Endometrial microvascular endothelial cells (primary cell): ENCODE measurements around the gene PMVK. TPM values are rescaled to one million over a fixed set of nuclear protein-coding genes. Genes with fewer than 3 reads are reported as not detected.
"Not testable (repeated sequence)": the region's sequence is repeated elsewhere in the genome, so short reads cannot be mapped to it uniquely, and the experiment has no call there.

ENCODE experiments used
- in situ Hi-C: cut with HindIII; loops from 2 replicates; pipeline ENCODE4 v1.10.0; 2017; ENCODE audit warnings: low sequenced_read_pairs, low pct_unique_long_range_greater_than_20kb; ENCODE audit errors: inconsistent ontology term
- total RNA-seq: library from RNA; depleted of rRNA; stranded (reverse); fragments of >200 nt; gene quantifications from one replicate; pipeline ENCODE4 v1.2.3, GENCODE V29; 2015; ENCODE audit errors: inconsistent ontology term

The PMVK gene
- 16.1 TPM for total RNA-seq

GRCh38 chr1:154936555-154937084 is at the start of gene PMVK:
PMVK (minus strand) TSS chr1:154936719; CDS start chr1:154936685, 34 bp downstream.
- in situ Hi-C loops, result no loop called here

GRCh38 chr1:154983776-154984466 is 47.4 kb upstream of the PMVK start:
- in situ Hi-C loops, result loop anchor here (5.0 kb wide), 1 partner anchor 33 kb away; no protein-coding TSS in a partner anchor

- in situ Hi-C loops, result loop anchor here (5.0 kb wide), 1 partner anchor 34 kb away; no protein-coding TSS in a partner anchor
Observed at GRCh38 chr1:154982897-154983648, 46.6 kb upstream of the PMVK start, which contains the start of gene FLAD1. FLAD1 (plus strand) TSS chr1:154983344; CDS start chr1:154983695, 351 bp downstream.

- in situ Hi-C loops, result loop anchor here (5.0 kb wide), 1 partner anchor 35 kb away; no protein-coding TSS in a partner anchor
Observed at GRCh38 chr1:154982341-154982740, 45.8 kb upstream of the PMVK start.

- in situ Hi-C loops, result no loop called here
Observed at GRCh38 chr1:154978360-154978759, 41.8 kb upstream of the PMVK start.

GRCh38 chr1:154977762-154978161 is 41.2 kb upstream of the PMVK start:
- in situ Hi-C loops, result not testable (repeated sequence)

- in situ Hi-C loops, result no loop called here
Observed at GRCh38 chr1:154975409-154976059, 39.0 kb upstream of the PMVK start.

- in situ Hi-C loops, result no loop called here
Observed at GRCh38 chr1:154974808-154975408, 38.4 kb upstream of the PMVK start.

GRCh38 chr1:154974102-154974807 is 37.7 kb upstream of the PMVK start, which contains the start of gene CKS1B:
CKS1B (plus strand) TSS chr1:154974681; CDS start chr1:154974746, 65 bp downstream.
- in situ Hi-C loops, result no loop called here

GRCh38 chr1:154973344-154974101 is 37.0 kb upstream of the PMVK start:
- in situ Hi-C loops, result no loop called here

- in situ Hi-C loops, result no loop called here
Observed at GRCh38 chr1:154972517-154973343, 36.2 kb upstream of the PMVK start.

GRCh38 chr1:154972213-154972516 is 35.6 kb upstream of the PMVK start:
- in situ Hi-C loops, result no loop called here

- in situ Hi-C loops, result no loop called here
Observed at GRCh38 chr1:154971341-154971998, 35.0 kb upstream of the PMVK start.

- in situ Hi-C loops, result no loop called here
Observed at GRCh38 chr1:154970631-154971340, 34.3 kb upstream of the PMVK start, which contains the start of gene SHC1. SHC1 (minus strand) TSS chr1:154970747; CDS start chr1:154970526, 221 bp downstream.

- in situ Hi-C loops, result no loop called here
Observed at GRCh38 chr1:154969860-154970452, 33.4 kb upstream of the PMVK start.
